Osteocyte (in vitro differentiated cells): ENCODE results near the gene TMPRSS6. TPM values are rescaled to one million over a fixed set of nuclear protein-coding genes. Genes with fewer than 3 reads are reported as not detected.
A peak's percentile ranks its signal among the peaks of the same experiment; 100 is the strongest.

Experiments
- DNase-seq: peaks from one replicate; pipeline ENCODE4 v3.0.0; 2021; ENCODE audit warnings: mixed read lengths; ENCODE audit not compliant: unreplicated experiment; ENCODE audit errors: extremely low spot score
- H3K27ac Mint-ChIP-seq: one replicate; pipeline ENCODE4 v1.8.0; 2021; ENCODE audit warnings: mild to moderate bottlenecking, mixed read lengths; ENCODE audit not compliant: unreplicated experiment
- H3K27me3 Mint-ChIP-seq: one replicate; pipeline ENCODE4 v1.8.0; 2021; ENCODE audit warnings: mixed read lengths; ENCODE audit not compliant: unreplicated experiment
- H3K36me3 Mint-ChIP-seq: one replicate; pipeline ENCODE4 v1.8.0; 2021; ENCODE audit warnings: mixed read lengths; ENCODE audit not compliant: unreplicated experiment
- H3K4me1 Mint-ChIP-seq: one replicate; pipeline ENCODE4 v1.8.0; 2021; ENCODE audit warnings: mixed read lengths; ENCODE audit not compliant: unreplicated experiment
- H3K4me3 Mint-ChIP-seq: one replicate; pipeline ENCODE4 v1.8.0; 2021; ENCODE audit warnings: mild to moderate bottlenecking, moderate library complexity, mixed read lengths; ENCODE audit not compliant: unreplicated experiment
- H3K9me3 Mint-ChIP-seq: one replicate; pipeline ENCODE4 v1.8.0; 2021; ENCODE audit warnings: mixed read lengths; ENCODE audit not compliant: unreplicated experiment
- CTCF ChIP-seq: fragments of 200-600 bp; sonication (generic); IDR thresholded peaks from 2 replicates; pipeline ENCODE4 v1.5.0; 2021; ENCODE audit warnings: antibody characterized with exemption, mild to moderate bottlenecking, moderate library complexity
- total RNA-seq: library from RNA; stranded (reverse); gene quantifications from 2 replicates; pipeline ENCODE4 v1.2.1, GENCODE V29; 2021

TMPRSS6 gene
- total RNA-seq, 1 donor from 2014 or later = not detected

GRCh38 chr22:37046589-37046988, 62.9 kb downstream of the TMPRSS6 start:
- no peak overlapping the region for H3K4me3 Mint-ChIP-seq
- no peak overlapping the region for H3K27ac Mint-ChIP-seq
- H3K36me3 Mint-ChIP-seq = no peaks in the 10 kb centered on the region
- no peak for DNase-seq
- no peaks in the 10 kb centered on the region for H3K27me3 Mint-ChIP-seq
- H3K9me3 Mint-ChIP-seq = no peaks in the 10 kb centered on the region
- TF ChIP-seq CTCF = no peak
- peaks cover 2% of the 10 kb centered on the region for H3K4me1 Mint-ChIP-seq

GRCh38 chr22:37045958-37046357, 63.6 kb downstream of the TMPRSS6 start:
- no peaks in the 10 kb centered on the region for H3K27me3 Mint-ChIP-seq
- no peaks in the 10 kb centered on the region for H3K9me3 Mint-ChIP-seq
- peaks cover 1% of the 10 kb centered on the region for H3K4me1 Mint-ChIP-seq
- H3K27ac Mint-ChIP-seq = no peak overlapping the region
- TF ChIP-seq CTCF = peak; percentile 59
- H3K36me3 Mint-ChIP-seq = no peaks in the 10 kb centered on the region
- DNase-seq = no peak
- H3K4me3 Mint-ChIP-seq = no peak overlapping the region

- H3K36me3 Mint-ChIP-seq = no peaks in the 10 kb centered on the region
- no peaks in the 10 kb centered on the region for H3K27me3 Mint-ChIP-seq
- no peak for TF ChIP-seq CTCF
- H3K4me3 Mint-ChIP-seq = no peak overlapping the region
- no peak overlapping the region for H3K27ac Mint-ChIP-seq
- no peak for DNase-seq
- H3K4me1 Mint-ChIP-seq = peaks cover 5% of the 10 kb centered on the region
- no peaks in the 10 kb centered on the region for H3K9me3 Mint-ChIP-seq
Measured at GRCh38 chr22:37044634-37045625, 64.6 kb downstream of the TMPRSS6 start.

GRCh38 chr22:37043828-37044538, 65.5 kb downstream of the TMPRSS6 start:
- DNase-seq = no peak
- TF ChIP-seq CTCF = no peak
- Mint-ChIP-seq H3K9me3 (no peaks in the 10 kb centered on the region), H3K4me1 (peaks cover 8% of the 10 kb centered on the region), H3K36me3 (no peaks in the 10 kb centered on the region), H3K4me3 (no peak overlapping the region), H3K27me3 (no peaks in the 10 kb centered on the region), H3K27ac (no peak overlapping the region)
